H1 (cell line): ENCODE results near the gene ZNF575. TPM values are rescaled to one million over a fixed set of nuclear protein-coding genes. Genes with fewer than 3 reads are reported as not detected.
A peak's percentile ranks its signal among the peaks of the same experiment; 100 is the strongest.

ENCODE experiments used
- CTCF ChIA-PET: fragments of 300-600 bp; sonication (Branson Sonifier 250); formaldehyde crosslinking; loops from one replicate; lab custom pipeline; 2021; ENCODE audit not compliant: partially characterized antibody; lab: Charles Lee
- POLR2A ChIA-PET: fragments of 300-600 bp; sonication (Branson Sonifier 250); formaldehyde crosslinking; loops from one replicate; lab custom pipeline; 2021; ENCODE audit warnings: inconsistent platforms; ENCODE audit not compliant: partially characterized antibody; lab: Charles Lee
- DNase-seq, 2 experiments: peaks; one replicate each; pipeline versions ENCODE4 v3.0.0 to v3.0.0-alpha.2; 2010 to 2022; ENCODE audit warnings: low spot score in 2 of 2, low read depth in 1 of 2, mixed read lengths in 1 of 2
- FAIRE-seq: peaks from 2 replicates; lab custom pipeline; 2011; peaks lifted over from hg19 to GRCh38; lab: Jason Lieb, UNC
- H2AFZ ChIP-seq: 2 replicates; pipeline ENCODE4 v1.8.1; 2012; ENCODE audit warnings: low read length, inconsistent platforms
- H2AK5ac ChIP-seq: 2 replicates; pipeline ENCODE4 v1.6.1; 2013; ENCODE audit warnings: low read depth, low read length
- H2BK120ac ChIP-seq: replicated peaks from 2 replicates; pipeline ENCODE3; 2013; ENCODE audit warnings: low read depth, low read length, inconsistent platforms
- H2BK12ac ChIP-seq: 2 replicates; pipeline ENCODE4 v1.6.1; 2013; ENCODE audit warnings: low read depth, low read length
- H2BK15ac ChIP-seq: 2 replicates; pipeline ENCODE4 v1.6.1; 2013; ENCODE audit warnings: low read length
- H2BK20ac ChIP-seq: 2 replicates; pipeline ENCODE4 v1.6.1; 2013; ENCODE audit warnings: low read length
- H2BK5ac ChIP-seq: 2 replicates; pipeline ENCODE4 v1.6.1; 2013; ENCODE audit warnings: low read depth, low read length
- H3K14ac ChIP-seq: 2 replicates; pipeline ENCODE4 v1.6.1; 2013; ENCODE audit warnings: inconsistent platforms; ENCODE audit not compliant: insufficient read length
- H3K18ac ChIP-seq: 2 replicates; pipeline ENCODE4 v1.6.1; 2013; ENCODE audit warnings: low read length; ENCODE audit errors: extremely low read depth
- H3K23ac ChIP-seq: 2 replicates; pipeline ENCODE4 v1.6.1; 2013; ENCODE audit warnings: inconsistent platforms; ENCODE audit not compliant: insufficient read length
- H3K23me2 ChIP-seq: 2 replicates; pipeline ENCODE4 v1.6.1; 2013; ENCODE audit warnings: low read depth, low read length
- H3K27ac ChIP-seq: 2 replicates; pipeline ENCODE4 v1.6.1; 2011; ENCODE audit warnings: low read depth, low read length, inconsistent platforms
- H3K27me3 ChIP-seq, 4 experiments: replicated peaks in 1 of 4; 1 replicate in 1 of 4; 2 replicates in 3 of 4; pipeline versions ENCODE4 v1.6.1 to v1.8.1; 2011 to 2013; ENCODE audit warnings: low read length in 3 of 4, mild to moderate bottlenecking in 3 of 4, inconsistent platforms in 2 of 4, mixed read lengths in 2 of 4, moderate library complexity in 1 of 4; ENCODE audit not compliant: control insufficient read depth in 3 of 4, insufficient read depth in 3 of 4; ENCODE audit errors: extremely low read depth in 1 of 4
- H3K36me3 ChIP-seq, 4 experiments: 2 replicates each; pipeline versions ENCODE4 v1.6.1 to v1.8.1; 2011 to 2013; ENCODE audit warnings: mild to moderate bottlenecking in 4 of 4, low read length in 3 of 4, moderate library complexity in 2 of 4, control low read depth in 1 of 4, inconsistent platforms in 1 of 4; ENCODE audit not compliant: insufficient read depth in 4 of 4, control insufficient read depth in 2 of 4
- H3K4ac ChIP-seq: replicated peaks from 2 replicates; pipeline ENCODE3; 2013; ENCODE audit warnings: low read length, low read depth, mixed read lengths, inconsistent platforms; ENCODE audit not compliant: insufficient read length
- H3K4me1 ChIP-seq, 4 experiments: replicated peaks in 1 of 4; 1 replicate in 1 of 4; 2 replicates in 3 of 4; pipeline versions ENCODE4 v1.6.1 to v1.8.1; 2011 to 2013; ENCODE audit warnings: low read length in 3 of 4, inconsistent platforms in 2 of 4, mixed read lengths in 1 of 4; ENCODE audit not compliant: insufficient read depth in 4 of 4, control insufficient read depth in 3 of 4
- H3K4me2 ChIP-seq, 2 experiments: 2 replicates each; pipeline versions ENCODE4 v1.6.1 to v1.8.1; 2011 to 2013; ENCODE audit warnings: low read depth in 2 of 2, low read length in 2 of 2, control low read depth in 1 of 2, inconsistent platforms in 1 of 2, mild to moderate bottlenecking in 1 of 2; ENCODE audit not compliant: insufficient read depth in 1 of 2
- H3K4me3 ChIP-seq, 4 experiments: fragments of 200-600, 300-600 bp in 1 of 4; sonication (generic), shearing (Covaris generic), sonication (Bioruptor Twin) in 1 of 4; 2 replicates each; pipeline versions ENCODE4 v1.5.1 to v1.8.1; 2011 to 2016; ENCODE audit warnings: low read length in 4 of 4, low read depth in 3 of 4, control low read depth in 2 of 4, inconsistent platforms in 2 of 4, mild to moderate bottlenecking in 2 of 4, mixed read lengths in 1 of 4, moderate library complexity in 1 of 4; ENCODE audit not compliant: insufficient read depth in 2 of 4; ENCODE audit errors: extremely low read depth in 1 of 4
- H3K56ac ChIP-seq: replicated peaks from 2 replicates; pipeline ENCODE3; 2013; ENCODE audit warnings: low read depth, mild to moderate bottlenecking, mixed read lengths, low read length, inconsistent platforms; ENCODE audit not compliant: insufficient read length
- H3K79me1 ChIP-seq: 2 replicates; pipeline ENCODE4 v1.6.1; 2013; ENCODE audit warnings: low read depth, low read length, control low read depth
- H3K79me2 ChIP-seq, 2 experiments: 2 replicates each; pipeline versions ENCODE4 v1.6.1 to v1.8.1; 2012 to 2013; ENCODE audit warnings: low read length in 2 of 2, mild to moderate bottlenecking in 2 of 2, inconsistent platforms in 1 of 2; ENCODE audit not compliant: insufficient read depth in 2 of 2, control insufficient read depth in 1 of 2
- H3K9ac ChIP-seq, 4 experiments: replicated peaks in 1 of 4; 1 replicate in 1 of 4; 2 replicates in 3 of 4; pipeline versions ENCODE4 v1.6.1 to v1.8.1; 2011 to 2013; ENCODE audit warnings: low read depth in 3 of 4, low read length in 3 of 4, control low read depth in 2 of 4, mild to moderate bottlenecking in 2 of 4, moderate library complexity in 2 of 4, inconsistent platforms in 1 of 4; ENCODE audit errors: extremely low read depth in 1 of 4
- H3K9me3 ChIP-seq, 2 experiments: 2 replicates each; pipeline versions ENCODE4 v1.6.1 to v1.8.1; 2012 to 2013; ENCODE audit warnings: mild to moderate bottlenecking in 2 of 2, moderate library complexity in 2 of 2, control low read depth in 1 of 2, inconsistent platforms in 1 of 2, low read depth in 1 of 2, low read length in 1 of 2, mixed read lengths in 1 of 2; ENCODE audit not compliant: insufficient read depth in 2 of 2
- H4K20me1 ChIP-seq, 2 experiments: replicated peaks in 1 of 2; 2 replicates each; pipeline versions ENCODE3 to v1.8.1; 2011 to 2013; ENCODE audit warnings: inconsistent platforms in 2 of 2, low read length in 2 of 2, mild to moderate bottlenecking in 1 of 2; ENCODE audit not compliant: insufficient read depth in 2 of 2, control insufficient read depth in 1 of 2
- H4K5ac ChIP-seq: 2 replicates; pipeline ENCODE4 v1.6.1; 2013; ENCODE audit warnings: low read length, low read depth, mixed read lengths, inconsistent platforms; ENCODE audit not compliant: insufficient read length
- H4K8ac ChIP-seq: 2 replicates; pipeline ENCODE4 v1.8.0; 2013; ENCODE audit warnings: mild to moderate bottlenecking, moderate library complexity, low read length, inconsistent platforms; ENCODE audit not compliant: insufficient read depth; ENCODE audit errors: extremely low read depth
- H4K91ac ChIP-seq: replicated peaks from 2 replicates; pipeline ENCODE3; 2013; ENCODE audit warnings: low read length, mixed read lengths, inconsistent platforms; ENCODE audit not compliant: insufficient read length
- BRCA1 ChIP-seq: IDR thresholded peaks from 2 replicates; pipeline ENCODE4 v1.6.1; 2012; ENCODE audit warnings: low read depth, low read length, improper control_type of control experiment
- CHD1 ChIP-seq: IDR thresholded peaks from 2 replicates; pipeline ENCODE4 v1.6.1; 2012; ENCODE audit warnings: low read depth, low read length, improper control_type of control experiment
- CTCF ChIP-seq, 3 experiments: IDR thresholded peaks; 1 replicate in 2 of 3; 2 replicates in 1 of 3; pipeline versions ENCODE4 v1.5.1 to v1.6.1; 2011; ENCODE audit warnings: low read length in 3 of 3, mild to moderate bottlenecking in 3 of 3, inconsistent platforms in 2 of 3, low read depth in 1 of 3, moderate library complexity in 1 of 3; ENCODE audit not compliant: insufficient read depth in 1 of 3; ENCODE audit errors: control extremely low read depth in 1 of 3
- GTF2F1 ChIP-seq: IDR thresholded peaks from 2 replicates; pipeline ENCODE4 v1.6.1; 2012; ENCODE audit warnings: low read depth, low read length, improper control_type of control experiment, borderline replicate concordance
- PHF8 ChIP-seq: fragments of 200-600 bp; sonication (generic); conservative IDR thresholded peaks from 2 replicates; pipeline ENCODE4 v1.7.1; 2012; ENCODE audit warnings: low read depth, mild to moderate bottlenecking, inconsistent platforms, low read length, moderate library complexity
- RAD21 ChIP-seq, 2 experiments: IDR thresholded peaks in 1 of 2; conservative IDR thresholded peaks in 1 of 2; 2 replicates each; pipeline ENCODE4 v1.6.1; 2011; ENCODE audit warnings: low read depth in 2 of 2, low read length in 2 of 2, improper control_type of control experiment in 1 of 2, inconsistent platforms in 1 of 2, mild to moderate bottlenecking in 1 of 2, moderate library complexity in 1 of 2
- TCF12 ChIP-seq: IDR thresholded peaks from 2 replicates; pipeline ENCODE4 v1.6.1; 2011; ENCODE audit warnings: low read depth, mild to moderate bottlenecking, low read length
- WGBS, 2 experiments: shearing (Covaris generic) in 1 of 2; methylation state at CpG; one replicate each; pipeline versions ENCODE4 v1.1.6 to v1.1.7; 2013 to 2015; ENCODE audit warnings: low lambda C conversion rate in 2 of 2, mixed read lengths in 2 of 2, inconsistent platforms in 1 of 2, low coverage in 1 of 2, missing lambda C conversion rate in 1 of 2; ENCODE audit not compliant: insufficient replicate concordance in 2 of 2, insufficient coverage in 1 of 2, insufficient read length in 1 of 2; ENCODE audit errors: extremely low coverage in 1 of 2, missing lambda C conversion rate in 1 of 2; 5-methylcytosine and 5-hydroxymethylcytosine counted together
- polyA plus RNA-seq, 7 experiments: library from polyadenylated mRNA; depleted of rRNA in 3 of 7; stranded (reverse) in 5 of 7; unstranded in 2 of 7; fragments of >200 nt in 5 of 7; fragments of 200-250 nt in 2 of 7; gene quantifications; 1 replicate in 5 of 7; 2 replicates in 1 of 7; 4 replicates in 1 of 7; pipeline versions ENCODE4 v1.2.1 to v1.2.3, GENCODE V29; 2011 to 2013; ENCODE audit warnings: missing spikeins in 2 of 7, mixed read lengths in 2 of 7
- total RNA-seq: library from RNA; stranded (reverse); fragmentation: NEBNext Ultra II Directional; extraction: Animal tissue kit (Norgen Biotek cat#: 25700); gene quantifications from 2 replicates; pipeline ENCODE4 v1.2.1, GENCODE V29; 2021

Gene ZNF575
- total and polyA plus RNA-seq, 2 of the 8 experiments (the other 6 are each of a cell fraction or from before 2014, with no cell fraction given), result 0.05 TPM; not detected in 1

- Histone ChIP-seq H3K4me2 (peak overlapping the region; percentile 88 to 95), H2BK20ac (no peak overlapping the region), H3K79me2 (no peaks in the 10 kb centered on the region), H3K23me2 (peaks cover 18% of the 10 kb centered on the region; the same call in 1 of the 2 replicates), H3K56ac (peak overlapping the region; percentile 65), H2BK5ac (peak overlapping the region; percentile 35; the same call in 1 of the 2 replicates), H2AFZ (peak overlapping the region; percentile 10; the same call in 1 of the 2 replicates), H4K5ac (peak overlapping the region; percentile 72), H3K36me3 (no peaks in the 10 kb centered on the region), H4K8ac (peak overlapping the region; percentile 46; the same call in 1 of the 2 replicates), H3K27me3 (peaks cover 3 to 16% (median 14%) of the 10 kb centered on the region in 4 experiments), H3K9ac (peak overlapping the region in 3 of 4 experiments; percentile 28 to 49 (median 34); a peak in 4 of 7 replicates), H3K27ac (no peak overlapping the region), H3K4ac (no peak overlapping the region), H4K91ac (no peak overlapping the region), H2BK12ac (0 out of 2 replicates have a peak overlapping the region, but pooled peaks have one; percentile 39), H3K4me1 (peaks cover 0 to 6% (median 0%) of the 10 kb centered on the region in 4 experiments; a peak in 1 of 7 replicates), H3K79me1 (no peaks in the 10 kb centered on the region), H3K14ac (no peak overlapping the region), H2BK120ac (no peak overlapping the region), H3K4me3 (peak overlapping the region; percentile 74 to 91 (median 76)), H2BK15ac (peak overlapping the region; percentile 72; the same call in 1 of the 2 replicates), H2AK5ac (no peak overlapping the region), H4K20me1 (peaks cover 0 to 2% of the 10 kb centered on the region in 2 experiments), H3K23ac (no peak overlapping the region), H3K9me3 (no peaks in the 10 kb centered on the region), H3K18ac (peak overlapping the region; percentile 83)
- FAIRE-seq (no peak), DNase-seq (peak; percentile 87 to 99)
- ChIA-PET POLR2A (interaction anchor here (0.6 to 1.5 kb wide), 6 partner anchors 17 to 1103 kb away, joined by 3 to 4 read pairs (median 3); partner anchors contain the start of gene LYPD3), CTCF (interaction anchor here (0.6 to 2.3 kb wide), 15 partner anchors 9 to 78 kb away, joined by 3 to 15 read pairs (median 3); partner anchors contain the start of gene LYPD3)
- 12% methylated on average over 25 of the region's 64 CpGs; no CpG with 5 or more reads in 1 of the 2 experiments for WGBS, 2 experiments
- TF ChIP-seq BRCA1 (no peak), RAD21 (IDR thresholded peaks at IDR 0.05 in 1 of 2, conservative IDR thresholded peaks at IDR 0.05 in 1 of 2; ENCODE audit: low read depth in 2 of 2, low read length in 2 of 2) (peak; percentile 34 to 37; a peak in 3 of 4 replicates), CHD1 (no peak), GTF2F1 (no peak), CTCF (IDR thresholded peaks at IDR 0.05; ENCODE audit: control extremely low read depth in 1 of 3, insufficient read depth in 1 of 3, low read depth in 1 of 3, low read length in 3 of 3) (peak; percentile 33 to 52 (median 51); a peak in 3 of 4 replicates), PHF8 (0 out of 2 replicates have a peak, but pooled peaks have one; percentile 33), TCF12 (no peak)
Measured at GRCh38 chr19:43503501-43504425, 29.2 kb upstream of the ZNF575 start.
